Glutamatergic neuron (in vitro differentiated cells): Measurements from ENCODE around the gene PMM2. TPM values are rescaled to one million over a fixed set of nuclear protein-coding genes. Genes with fewer than 3 reads are reported as not detected.
"Not testable (repeated sequence)": the region's sequence is repeated elsewhere in the genome, so short reads cannot be mapped to it uniquely, and the experiment has no call there.

Experiments
- DNase-seq: peaks from one replicate; pipeline ENCODE4 v3.0.0; 2022
- H3K27ac Mint-ChIP-seq: one replicate; pipeline ENCODE4 v1.8.0; 2020; ENCODE audit warnings: mild to moderate bottlenecking, mixed read lengths, inconsistent platforms; ENCODE audit not compliant: unreplicated experiment
- H3K27me3 Mint-ChIP-seq: one replicate; pipeline ENCODE4 v1.8.0; 2020; ENCODE audit warnings: mild to moderate bottlenecking, moderate library complexity, mixed read lengths, inconsistent platforms; ENCODE audit not compliant: unreplicated experiment
- H3K36me3 Mint-ChIP-seq: one replicate; pipeline ENCODE4 v1.8.0; 2020; ENCODE audit warnings: mild to moderate bottlenecking, mixed read lengths, inconsistent platforms; ENCODE audit not compliant: unreplicated experiment
- H3K4me1 Mint-ChIP-seq: one replicate; pipeline ENCODE4 v1.8.0; 2020; ENCODE audit warnings: mild to moderate bottlenecking, low read depth, mixed read lengths, inconsistent platforms; ENCODE audit not compliant: unreplicated experiment
- H3K4me3 Mint-ChIP-seq: one replicate; pipeline ENCODE4 v1.8.0; 2020; ENCODE audit warnings: mild to moderate bottlenecking, mixed read lengths, inconsistent platforms; ENCODE audit not compliant: unreplicated experiment
- H3K9me3 Mint-ChIP-seq: one replicate; pipeline ENCODE4 v1.8.0; 2020; ENCODE audit warnings: mild to moderate bottlenecking, moderate library complexity, mixed read lengths, inconsistent platforms; ENCODE audit not compliant: unreplicated experiment
- CTCF ChIP-seq: fragments of 200-600 bp; sonication (generic); IDR thresholded peaks from one replicate; pipeline ENCODE4 v1.5.0; 2021; ENCODE audit not compliant: partially characterized antibody, unreplicated experiment
- total RNA-seq: library from RNA; stranded (reverse); fragmentation: NEBNext Ultra II Directional; extraction: Animal tissue kit (Norgen Biotek cat#: 25700); gene quantifications from one replicate; pipeline ENCODE4 v1.2.1, GENCODE V29; 2021; ENCODE audit not compliant: unreplicated experiment

Gene PMM2
- total RNA-seq, 1 donor from 2014 or later = 23.2 TPM

GRCh38 chr16:8777217-8777616 lies 20.4 kb upstream of the PMM2 start:
- H3K4me3 Mint-ChIP-seq = no peak overlapping the region
- no peaks in the 10 kb centered on the region for H3K4me1 Mint-ChIP-seq
- H3K27ac Mint-ChIP-seq = no peak overlapping the region
- DNase-seq = no peak
- peaks cover 4% of the 10 kb centered on the region for H3K36me3 Mint-ChIP-seq
- peaks cover 2% of the 10 kb centered on the region for H3K27me3 Mint-ChIP-seq
- TF ChIP-seq CTCF = no peak
- no peaks in the 10 kb centered on the region for H3K9me3 Mint-ChIP-seq

GRCh38 chr16:8781797-8782196 lies 15.8 kb upstream of the PMM2 start:
- Mint-ChIP-seq H3K27ac (no peak overlapping the region), H3K9me3 (no peaks in the 10 kb centered on the region)
- no peak for TF ChIP-seq CTCF

GRCh38 chr16:8782673-8783072 lies 15.0 kb upstream of the PMM2 start:
- H3K4me3 Mint-ChIP-seq = no peak overlapping the region
- peaks cover 3% of the 10 kb centered on the region for H3K27me3 Mint-ChIP-seq
- no peaks in the 10 kb centered on the region for H3K9me3 Mint-ChIP-seq
- no peak for DNase-seq
- H3K4me1 Mint-ChIP-seq = no peaks in the 10 kb centered on the region
- no peaks in the 10 kb centered on the region for H3K36me3 Mint-ChIP-seq
- H3K27ac Mint-ChIP-seq = no peak overlapping the region
- no peak for TF ChIP-seq CTCF

More at GRCh38 chr16:8781797-8782196, 15.8 kb upstream of the PMM2 start:
- no peak for DNase-seq
- Mint-ChIP-seq H3K4me3 (no peak overlapping the region), H3K4me1 (no peaks in the 10 kb centered on the region), H3K36me3 (peaks cover 4% of the 10 kb centered on the region), H3K27me3 (peaks cover 3% of the 10 kb centered on the region)

GRCh38 chr16:8785408-8785807 lies 12.2 kb upstream of the PMM2 start:
- no peak for TF ChIP-seq CTCF
- H3K4me1 Mint-ChIP-seq = no peaks in the 10 kb centered on the region
- no peaks in the 10 kb centered on the region for H3K36me3 Mint-ChIP-seq
- H3K9me3 Mint-ChIP-seq = no peaks in the 10 kb centered on the region
- no peak for DNase-seq
- H3K27me3 Mint-ChIP-seq = peaks cover 3% of the 10 kb centered on the region
- H3K27ac Mint-ChIP-seq = no peak overlapping the region
- no peak overlapping the region for H3K4me3 Mint-ChIP-seq

GRCh38 chr16:8786316-8786715 lies 11.3 kb upstream of the PMM2 start:
- H3K36me3 Mint-ChIP-seq, H3K27ac Mint-ChIP-seq, H3K27me3 Mint-ChIP-seq, DNase-seq, H3K9me3 Mint-ChIP-seq, H3K4me3 Mint-ChIP-seq, H3K4me1 Mint-ChIP-seq: not testable (repeated sequence)
